HG03432 (cell line): ENCODE measurements around the gene PARVB.

Experiments
- ATAC-seq: cut with Tn5 transposase; IDR thresholded peaks from one replicate; pipeline ENCODE4 v1.9.1; 2021; ENCODE audit warnings: mild to moderate bottlenecking, moderate library complexity; ENCODE audit not compliant: unreplicated experiment

Gene PARVB

GRCh38 chr22:44194569-44194968 lies 170.5 kb downstream of the PARVB start:
- no peak for ATAC-seq

GRCh38 chr22:44195189-44195871 lies 171.2 kb downstream of the PARVB start:
- no peak for ATAC-seq

- ATAC-seq, result no peak
Observed at GRCh38 chr22:44196241-44196640, 172.1 kb downstream of the PARVB start.

GRCh38 chr22:44196731-44197131 lies 172.6 kb downstream of the PARVB start:
- no peak for ATAC-seq

- ATAC-seq, result no peak
Observed at GRCh38 chr22:44197271-44197670, 173.2 kb downstream of the PARVB start.

- no peak for ATAC-seq
Observed at GRCh38 chr22:44199164-44199563, 175.1 kb downstream of the PARVB start.

GRCh38 chr22:44199866-44200265 lies 175.8 kb downstream of the PARVB start:
- no peak for ATAC-seq

GRCh38 chr22:44200451-44200850 lies 176.3 kb downstream of the PARVB start:
- no peak for ATAC-seq

- ATAC-seq, result no peak
Observed at GRCh38 chr22:44200855-44201550, 176.9 kb downstream of the PARVB start.

- ATAC-seq, result no peak
Observed at GRCh38 chr22:44201665-44202064, 177.6 kb downstream of the PARVB start.

GRCh38 chr22:44202261-44202789 lies 178.2 kb downstream of the PARVB start:
- ATAC-seq, result no peak

- no peak for ATAC-seq
Observed at GRCh38 chr22:44203203-44203602, 179.1 kb downstream of the PARVB start.

- ATAC-seq, result no peak
Observed at GRCh38 chr22:44204739-44205515, 180.8 kb downstream of the PARVB start.

GRCh38 chr22:44205516-44206329 lies 181.6 kb downstream of the PARVB start:
- ATAC-seq, result no peak

GRCh38 chr22:44206330-44206645 lies 182.2 kb downstream of the PARVB start:
- ATAC-seq, result no peak

GRCh38 chr22:44206696-44207095 lies 182.6 kb downstream of the PARVB start:
- no peak for ATAC-seq

GRCh38 chr22:44207173-44207980 lies 183.3 kb downstream of the PARVB start:
- no peak for ATAC-seq

GRCh38 chr22:44207981-44208317 lies 183.8 kb downstream of the PARVB start:
- ATAC-seq, result no peak

GRCh38 chr22:44209343-44209742 lies 185.2 kb downstream of the PARVB start:
- ATAC-seq, result no peak

- no peak for ATAC-seq
Observed at GRCh38 chr22:44210722-44211121, 186.6 kb downstream of the PARVB start.
